ENCODE data around the gene C2CD4C.
A peak's percentile ranks its signal among the peaks of the same experiment; 100 is the strongest.
"Not testable (repeated sequence)": the region's sequence is repeated elsewhere in the genome, so short reads cannot be mapped to it uniquely, and the experiment has no call there.

C2CD4C gene

GRCh38 chr19:383922-384798, 24.8 kb downstream of the C2CD4C start:
- 18% methylated on average over 40 of the region's 44 CpGs for WGBS (ENCODE audit: insufficient coverage)

DNA sequence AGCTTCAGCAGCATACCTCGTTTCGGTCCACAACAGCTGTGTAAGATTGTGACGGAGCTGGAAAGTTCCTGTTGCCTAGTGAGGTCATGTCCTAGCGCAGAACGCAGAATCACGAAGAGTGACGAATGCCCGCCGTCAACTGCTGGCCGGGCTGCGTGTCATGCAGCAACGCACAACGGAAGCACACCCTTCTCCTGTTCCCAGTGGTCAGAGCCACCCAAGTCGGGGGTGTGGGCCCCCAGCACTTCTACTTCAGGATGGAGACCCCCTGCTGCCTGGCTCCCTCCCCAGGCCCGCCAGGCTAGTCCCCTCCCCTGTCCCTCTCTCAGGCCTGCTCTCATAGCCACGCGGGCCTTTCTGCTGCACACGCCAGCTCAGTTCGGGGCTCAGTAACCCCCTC, 25.9 kb downstream of the C2CD4C start:
- H3K4me1 ChIP-seq (ENCODE audit: control extremely low read depth in 1 of 4, control insufficient read depth in 4 of 4, insufficient read depth in 4 of 4, low read length in 3 of 4): peaks cover 0 to 8% (median 3%) of the 10 kb centered on the region in 4 experiments
- no peaks in the 10 kb centered on the region for H3K9me3 ChIP-seq (ENCODE audit: control extremely low read depth in 1 of 5, control insufficient read depth in 4 of 5, insufficient read depth in 2 of 5, low read depth in 1 of 5, low read length in 4 of 5)
- ChIA-PET CTCF (interaction anchor here (1.1 to 2.3 kb wide), 3 partner anchors 78 to 128 kb away, joined by 3 to 7 read pairs (median 4); partner anchors contain the start of gene TPGS1), POLR2A (no interaction called here)
- DNase-seq: no peak
- WGBS (ENCODE audit: insufficient coverage): 87% methylated on average over 17 of the region's 19 CpGs
- H3K27me3 ChIP-seq (replicated peaks in 2 of 5; ENCODE audit: control insufficient read depth in 4 of 5, insufficient read depth in 5 of 5, low read length in 4 of 5): peaks cover 0 to 53% (median 19%) of the 10 kb centered on the region in 5 experiments
- no peak overlapping the region for H3K27ac ChIP-seq (ENCODE audit: insufficient read depth in 1 of 2, low read depth in 1 of 2, low read length in 2 of 2, poor library complexity in 1 of 2, severe bottlenecking in 2 of 2)
- H3K36me3 ChIP-seq (ENCODE audit: control insufficient read depth in 4 of 4, insufficient read depth in 4 of 4, low read length in 3 of 4): no peaks in the 10 kb centered on the region
- no peak overlapping the region for H3K4me3 ChIP-seq (ENCODE audit: control insufficient read depth in 1 of 7, extremely low read depth in 1 of 7, insufficient read depth in 4 of 7, low read depth in 2 of 7, low read length in 6 of 7)

More at GRCh38 chr19:383922-384798, 24.8 kb downstream of the C2CD4C start:
- peaks cover 0 to 51% (median 25%) of the 10 kb centered on the region in 5 experiments for H3K27me3 ChIP-seq (replicated peaks in 2 of 5; ENCODE audit: control insufficient read depth in 4 of 5, insufficient read depth in 5 of 5, low read length in 4 of 5)
- no peak overlapping the region for H3K4me3 ChIP-seq (ENCODE audit: control insufficient read depth in 1 of 7, extremely low read depth in 1 of 7, insufficient read depth in 4 of 7, low read depth in 2 of 7, low read length in 6 of 7)
- peaks cover 0 to 8% (median 3%) of the 10 kb centered on the region in 4 experiments for H3K4me1 ChIP-seq (ENCODE audit: control extremely low read depth in 1 of 4, control insufficient read depth in 4 of 4, insufficient read depth in 4 of 4, low read length in 3 of 4)
- DNase-seq: peak; percentile 22 to 28 (median 25)
- H3K9me3 ChIP-seq (ENCODE audit: control extremely low read depth in 1 of 5, control insufficient read depth in 4 of 5, insufficient read depth in 2 of 5, low read depth in 1 of 5, low read length in 4 of 5): no peaks in the 10 kb centered on the region
- H3K36me3 ChIP-seq (ENCODE audit: control insufficient read depth in 4 of 4, insufficient read depth in 4 of 4, low read length in 3 of 4): no peaks in the 10 kb centered on the region
- no peak overlapping the region for H3K27ac ChIP-seq (ENCODE audit: insufficient read depth in 1 of 2, low read depth in 1 of 2, low read length in 2 of 2, poor library complexity in 1 of 2, severe bottlenecking in 2 of 2)
- POLR2A ChIA-PET: no interaction called here
- CTCF ChIA-PET: interaction anchor here (0.9 to 2.3 kb wide), 7 partner anchors 12 to 127 kb away, joined by 3 to 7 read pairs (median 4); partner anchors contain the start of gene TPGS1

GRCh38 chr19:382578-382977, 26.4 kb downstream of the C2CD4C start:
- H3K27ac ChIP-seq (ENCODE audit: insufficient read depth in 1 of 2, low read depth in 1 of 2, low read length in 2 of 2, poor library complexity in 1 of 2, severe bottlenecking in 2 of 2); H3K9me3 ChIP-seq (ENCODE audit: control extremely low read depth in 1 of 5, control insufficient read depth in 4 of 5, insufficient read depth in 2 of 5, low read depth in 1 of 5, low read length in 4 of 5); H3K4me3 ChIP-seq (ENCODE audit: control insufficient read depth in 1 of 7, extremely low read depth in 1 of 7, insufficient read depth in 4 of 7, low read depth in 2 of 7, low read length in 6 of 7); H3K4me1 ChIP-seq (ENCODE audit: control extremely low read depth in 1 of 4, control insufficient read depth in 4 of 4, insufficient read depth in 4 of 4, low read length in 3 of 4); POLR2A ChIA-PET; H3K36me3 ChIP-seq (ENCODE audit: control insufficient read depth in 4 of 4, insufficient read depth in 4 of 4, low read length in 3 of 4): not testable (repeated sequence)
- CTCF ChIA-PET: interaction anchor here (1.1 kb wide), 1 partner anchor 78 kb away, joined by 3 read pairs; no protein-coding TSS in a partner anchor
- DNase-seq: peak in 2 of 3 donors; percentile 41 to 42
- H3K27me3 ChIP-seq (replicated peaks in 2 of 5; ENCODE audit: control insufficient read depth in 4 of 5, insufficient read depth in 5 of 5, low read length in 4 of 5): peaks cover 0 to 50% (median 16%) of the 10 kb centered on the region in 5 experiments
- WGBS (ENCODE audit: insufficient coverage): 80% methylated on average over 6 of the region's 9 CpGs

DNA sequence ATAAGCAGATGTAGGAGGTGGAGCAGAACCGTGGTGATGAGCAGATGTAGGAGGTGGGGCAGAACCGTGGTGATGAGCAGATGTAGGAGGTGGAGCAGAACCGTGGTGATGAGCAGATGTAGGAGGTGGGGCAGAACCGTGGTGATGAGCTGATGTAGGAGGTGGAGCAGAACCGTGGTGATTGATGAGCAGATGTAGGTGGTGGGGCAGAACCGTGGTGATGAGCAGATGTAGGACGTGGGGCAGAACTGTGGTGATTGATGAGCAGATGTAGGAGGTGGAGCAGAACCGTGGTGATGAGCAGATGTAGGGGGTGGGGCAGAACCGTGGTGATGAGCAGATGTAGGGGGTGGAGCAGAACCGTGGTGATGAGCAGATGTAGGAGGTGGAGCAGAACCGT, 27.0 kb downstream of the C2CD4C start:
- DNase-seq; H3K36me3 ChIP-seq (ENCODE audit: control insufficient read depth in 4 of 4, insufficient read depth in 4 of 4, low read length in 3 of 4); H3K4me1 ChIP-seq (ENCODE audit: control extremely low read depth in 1 of 4, control insufficient read depth in 4 of 4, insufficient read depth in 4 of 4, low read length in 3 of 4); H3K27ac ChIP-seq (ENCODE audit: insufficient read depth in 1 of 2, low read depth in 1 of 2, low read length in 2 of 2, poor library complexity in 1 of 2, severe bottlenecking in 2 of 2); H3K4me3 ChIP-seq (ENCODE audit: control insufficient read depth in 1 of 7, extremely low read depth in 1 of 7, insufficient read depth in 4 of 7, low read depth in 2 of 7, low read length in 6 of 7); H3K9me3 ChIP-seq (ENCODE audit: control extremely low read depth in 1 of 5, control insufficient read depth in 4 of 5, insufficient read depth in 2 of 5, low read depth in 1 of 5, low read length in 4 of 5); POLR2A ChIA-PET: not testable (repeated sequence)
- H3K27me3 ChIP-seq (replicated peaks in 2 of 5; ENCODE audit: control insufficient read depth in 4 of 5, insufficient read depth in 5 of 5, low read length in 4 of 5): peaks cover 0 to 47% (median 14%) of the 10 kb centered on the region in 5 experiments
- CTCF ChIA-PET: interaction anchor here (1.1 kb wide), 1 partner anchor 77 kb away, joined by 3 read pairs; no protein-coding TSS in a partner anchor
- 92% methylated on average over 5 of the region's 11 CpGs for WGBS (ENCODE audit: insufficient coverage)

DNA sequence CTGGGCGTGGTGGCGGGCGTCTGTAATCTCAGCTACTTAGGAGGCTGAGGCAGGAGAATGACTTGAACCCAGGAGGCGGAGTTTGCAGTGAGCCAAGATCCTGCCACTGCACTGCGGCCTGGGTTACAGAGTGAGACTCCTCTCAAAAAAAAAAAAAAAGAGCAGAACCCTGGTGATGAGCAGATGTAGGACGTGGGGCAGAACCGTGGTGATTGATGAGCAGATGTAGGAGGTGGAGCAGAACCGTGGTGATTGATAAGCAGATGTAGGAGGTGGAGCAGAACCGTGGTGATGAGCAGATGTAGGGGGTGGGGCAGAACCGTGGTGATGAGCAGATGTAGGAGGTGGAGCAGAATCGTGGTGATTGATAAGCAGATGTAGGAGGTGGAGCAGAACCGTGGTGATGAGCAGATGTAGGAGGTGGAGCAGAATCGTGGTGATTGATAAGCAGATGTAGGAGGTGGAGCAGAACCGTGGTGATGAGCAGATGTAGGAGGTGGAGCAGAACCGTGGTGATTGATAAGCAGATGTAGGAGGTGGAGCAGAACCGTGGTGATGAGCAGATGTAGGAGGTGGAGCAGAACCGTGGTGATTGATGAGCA, 28.2 kb downstream of the C2CD4C start:
- POLR2A ChIA-PET; H3K4me3 ChIP-seq (ENCODE audit: control insufficient read depth in 1 of 7, extremely low read depth in 1 of 7, insufficient read depth in 4 of 7, low read depth in 2 of 7, low read length in 6 of 7); H3K27ac ChIP-seq (ENCODE audit: insufficient read depth in 1 of 2, low read depth in 1 of 2, low read length in 2 of 2, poor library complexity in 1 of 2, severe bottlenecking in 2 of 2); CTCF ChIA-PET; H3K4me1 ChIP-seq (ENCODE audit: control extremely low read depth in 1 of 4, control insufficient read depth in 4 of 4, insufficient read depth in 4 of 4, low read length in 3 of 4); H3K36me3 ChIP-seq (ENCODE audit: control insufficient read depth in 4 of 4, insufficient read depth in 4 of 4, low read length in 3 of 4); H3K9me3 ChIP-seq (ENCODE audit: control extremely low read depth in 1 of 5, control insufficient read depth in 4 of 5, insufficient read depth in 2 of 5, low read depth in 1 of 5, low read length in 4 of 5); DNase-seq: not testable (repeated sequence)
- peaks cover 0 to 40% (median 14%) of the 10 kb centered on the region in 5 experiments for H3K27me3 ChIP-seq (replicated peaks in 2 of 5; ENCODE audit: control insufficient read depth in 4 of 5, insufficient read depth in 5 of 5, low read length in 4 of 5)
- 94% methylated on average over 6 of the region's 17 CpGs for WGBS (ENCODE audit: insufficient coverage)

- Histone ChIP-seq H3K36me3 (ENCODE audit: control insufficient read depth in 4 of 4, insufficient read depth in 4 of 4, low read length in 3 of 4) (no peaks in the 10 kb centered on the region), H3K4me1 (ENCODE audit: control extremely low read depth in 1 of 4, control insufficient read depth in 4 of 4, insufficient read depth in 4 of 4, low read length in 3 of 4) (peaks cover 0 to 8% (median 3%) of the 10 kb centered on the region in 4 experiments), H3K9me3 (ENCODE audit: control extremely low read depth in 1 of 5, control insufficient read depth in 4 of 5, insufficient read depth in 2 of 5, low read depth in 1 of 5, low read length in 4 of 5) (no peaks in the 10 kb centered on the region), H3K4me3 (ENCODE audit: control insufficient read depth in 1 of 7, extremely low read depth in 1 of 7, insufficient read depth in 4 of 7, low read depth in 2 of 7, low read length in 6 of 7) (no peak overlapping the region), H3K27me3 (replicated peaks in 2 of 5; ENCODE audit: control insufficient read depth in 4 of 5, insufficient read depth in 5 of 5, low read length in 4 of 5) (peaks cover 0 to 39% (median 14%) of the 10 kb centered on the region in 5 experiments), H3K27ac (ENCODE audit: insufficient read depth in 1 of 2, low read depth in 1 of 2, low read length in 2 of 2, poor library complexity in 1 of 2, severe bottlenecking in 2 of 2) (no peak overlapping the region)
- ChIA-PET POLR2A (no interaction called here), CTCF (no interaction called here)
- DNase-seq: no peak
- WGBS (ENCODE audit: insufficient coverage): 95% methylated on average over 16 of the region's 16 CpGs
These were observed 29.2 kb downstream of the C2CD4C start for GRCh38 chr19:379796-380195.

DNA sequence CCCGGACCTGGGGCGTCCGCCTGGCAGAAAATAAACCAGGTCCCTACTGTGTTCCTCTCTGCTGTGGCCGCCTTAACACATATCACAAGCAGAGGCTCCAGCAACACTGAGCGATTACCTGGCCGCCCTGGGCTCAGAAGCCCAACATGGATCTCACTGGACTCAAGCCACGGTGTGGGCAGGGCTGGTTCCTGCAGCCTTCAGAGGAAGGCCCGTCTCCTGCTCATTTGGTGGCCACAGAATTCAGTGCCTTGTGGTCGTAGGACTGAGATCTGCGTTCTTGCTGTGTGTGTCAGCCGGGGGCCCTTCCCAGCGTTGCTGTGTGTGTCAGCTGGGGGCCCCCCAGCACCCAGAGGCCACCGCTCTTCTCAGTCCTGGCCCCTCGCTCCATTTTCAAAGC, 30.2 kb downstream of the C2CD4C start:
- DNase-seq: no peak
- Histone ChIP-seq H3K27ac (ENCODE audit: insufficient read depth in 1 of 2, low read depth in 1 of 2, low read length in 2 of 2, poor library complexity in 1 of 2, severe bottlenecking in 2 of 2) (no peak overlapping the region), H3K4me3 (ENCODE audit: control insufficient read depth in 1 of 7, extremely low read depth in 1 of 7, insufficient read depth in 4 of 7, low read depth in 2 of 7, low read length in 6 of 7) (no peak overlapping the region), H3K36me3 (ENCODE audit: control insufficient read depth in 4 of 4, insufficient read depth in 4 of 4, low read length in 3 of 4) (no peaks in the 10 kb centered on the region), H3K9me3 (ENCODE audit: control extremely low read depth in 1 of 5, control insufficient read depth in 4 of 5, insufficient read depth in 2 of 5, low read depth in 1 of 5, low read length in 4 of 5) (no peaks in the 10 kb centered on the region), H3K4me1 (ENCODE audit: control extremely low read depth in 1 of 4, control insufficient read depth in 4 of 4, insufficient read depth in 4 of 4, low read length in 3 of 4) (peaks cover 0 to 2% (median under 1%) of the 10 kb centered on the region in 4 experiments), H3K27me3 (replicated peaks in 2 of 5; ENCODE audit: control insufficient read depth in 4 of 5, insufficient read depth in 5 of 5, low read length in 4 of 5) (peaks cover 0 to 39% (median 14%) of the 10 kb centered on the region in 5 experiments)
- 77% methylated on average over 14 of the region's 14 CpGs for WGBS (ENCODE audit: insufficient coverage)
- ChIA-PET POLR2A (no interaction called here), CTCF (no interaction called here)

All from common myeloid progenitor, CD34-positive (primary cell).